Trophoblast cell (in vitro differentiated cells and primary cell): ENCODE data around the gene RRAGA.

ENCODE experiments used
- DNase-seq, 2 donors: peaks; one replicate each; pipeline ENCODE4 v3.0.0-alpha.2; 2016
- H2AFZ ChIP-seq: 2 replicates; pipeline ENCODE4 v1.6.1; 2013; ENCODE audit warnings: low read length, moderate library complexity, mild to moderate bottlenecking; ENCODE audit not compliant: insufficient read depth, poor library complexity
- H2AK5ac ChIP-seq: 2 replicates; pipeline ENCODE4 v1.6.1; 2013; ENCODE audit warnings: mild to moderate bottlenecking, low read length
- H2BK120ac ChIP-seq: 2 replicates; pipeline ENCODE4 v1.6.1; 2013; ENCODE audit warnings: low read length, mild to moderate bottlenecking, moderate library complexity; ENCODE audit not compliant: insufficient read depth, poor library complexity
- H2BK12ac ChIP-seq: 2 replicates; pipeline ENCODE4 v1.6.1; 2013; ENCODE audit warnings: mild to moderate bottlenecking, low read length, moderate library complexity
- H2BK5ac ChIP-seq: 2 replicates; pipeline ENCODE4 v1.6.1; 2013; ENCODE audit warnings: low read length, low read depth, moderate library complexity, mild to moderate bottlenecking; ENCODE audit not compliant: poor library complexity
- H3K14ac ChIP-seq: 2 replicates; pipeline ENCODE4 v1.6.1; 2013; ENCODE audit warnings: mild to moderate bottlenecking, low read length
- H3K18ac ChIP-seq: 2 replicates; pipeline ENCODE4 v1.6.1; 2013; ENCODE audit warnings: mild to moderate bottlenecking, low read length
- H3K23ac ChIP-seq: 2 replicates; pipeline ENCODE4 v1.6.1; 2013; ENCODE audit warnings: low read length
- H3K27ac ChIP-seq: 2 replicates; pipeline ENCODE4 v1.5.1; 2013; ENCODE audit warnings: low read depth, mild to moderate bottlenecking, inconsistent platforms, low read length, moderate library complexity
- H3K27me3 ChIP-seq: 2 replicates; pipeline ENCODE4 v1.6.1; 2013; ENCODE audit warnings: inconsistent platforms, mild to moderate bottlenecking, low read length, moderate library complexity; ENCODE audit not compliant: insufficient read depth
- H3K36me3 ChIP-seq, 2 experiments: 1 replicate in 1 of 2; 2 replicates in 1 of 2; pipeline ENCODE4 v1.6.1; 2013; ENCODE audit warnings: low read length in 2 of 2, mild to moderate bottlenecking in 2 of 2, moderate library complexity in 1 of 2; ENCODE audit not compliant: insufficient read depth in 2 of 2, control insufficient read depth in 1 of 2
- H3K4ac ChIP-seq: 2 replicates; pipeline ENCODE4 v1.6.1; 2013; ENCODE audit warnings: low read depth, mild to moderate bottlenecking, low read length, moderate library complexity
- H3K4me1 ChIP-seq, 2 experiments: 1 replicate in 1 of 2; 2 replicates in 1 of 2; pipeline ENCODE4 v1.6.1; 2013; ENCODE audit warnings: low read length in 2 of 2, mild to moderate bottlenecking in 2 of 2, moderate library complexity in 1 of 2; ENCODE audit not compliant: insufficient read depth in 2 of 2, control insufficient read depth in 1 of 2
- H3K4me2 ChIP-seq: 2 replicates; pipeline ENCODE4 v1.6.1; 2013; ENCODE audit warnings: inconsistent platforms, mild to moderate bottlenecking, low read length, moderate library complexity
- H3K4me3 ChIP-seq: 2 replicates; pipeline ENCODE4 v1.5.1; 2013; ENCODE audit warnings: mild to moderate bottlenecking, low read depth, low read length, inconsistent platforms
- H3K79me1 ChIP-seq: one replicate; pipeline ENCODE4 v1.6.1; 2013; ENCODE audit warnings: low read length
- H3K79me2 ChIP-seq: 2 replicates; pipeline ENCODE4 v1.6.1; 2013; ENCODE audit warnings: low read length, mild to moderate bottlenecking; ENCODE audit not compliant: control insufficient read depth, insufficient read depth, poor library complexity
- H3K9ac ChIP-seq: 2 replicates; pipeline ENCODE4 v1.6.1; 2013; ENCODE audit warnings: mild to moderate bottlenecking, low read length
- H3K9me3 ChIP-seq: 2 replicates; pipeline ENCODE4 v1.6.1; 2013; ENCODE audit warnings: low read depth, mild to moderate bottlenecking, control low read depth, inconsistent platforms, low read length; ENCODE audit not compliant: insufficient read depth
- H4K12ac ChIP-seq: 2 replicates; pipeline ENCODE4 v1.6.1; 2013; ENCODE audit warnings: low read depth, mild to moderate bottlenecking, low read length, moderate library complexity
- H4K8ac ChIP-seq: 2 replicates; pipeline ENCODE4 v1.6.1; 2013; ENCODE audit warnings: low read depth, mild to moderate bottlenecking, low read length, moderate library complexity
- H4K91ac ChIP-seq: one replicate; pipeline ENCODE4 v1.6.1; 2013; ENCODE audit warnings: low read depth, mild to moderate bottlenecking, low read length, moderate library complexity
- WGBS: extraction: QIAGEN DNeasy Blood & Tissue Kit; methylation state at CpG from one replicate; pipeline ENCODE4 v1.1.7; 2013; ENCODE audit warnings: missing lambda C conversion rate; ENCODE audit not compliant: insufficient read length, insufficient coverage; ENCODE audit errors: extremely low coverage; 5-methylcytosine and 5-hydroxymethylcytosine counted together

The RRAGA gene

GRCh38 chr9:19032406-19032805, 16.8 kb upstream of the RRAGA start:
- H2BK120ac ChIP-seq, result no peak overlapping the region
- no peak overlapping the region for H3K14ac ChIP-seq

DNA sequence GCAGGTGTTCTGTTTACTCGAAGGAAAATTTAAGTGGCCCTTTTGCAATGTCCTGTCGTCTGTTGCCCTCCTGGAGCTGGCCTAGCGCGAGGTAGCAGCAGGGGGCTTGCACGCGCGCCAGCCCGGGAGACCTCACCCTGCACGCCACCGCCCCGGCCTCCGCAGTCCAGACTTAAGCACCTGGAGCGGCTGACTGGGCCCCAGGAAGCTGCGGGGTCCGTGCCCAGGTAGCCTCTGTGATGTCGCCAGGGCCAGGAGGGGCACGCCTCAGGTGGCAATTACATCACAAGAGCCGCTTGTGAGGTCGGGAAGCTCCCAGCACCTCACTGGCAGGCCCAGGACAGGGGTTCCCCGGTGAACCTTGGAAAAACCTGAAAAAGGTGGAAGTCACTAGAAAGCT, 16.2 kb upstream of the RRAGA start, which contains the start of gene SAXO1:
Gene SAXO1 (minus strand): TSS at position 195 of the 400 bp plus-strand sequence. CDS start 301 bp downstream, outside the sequence.
- WGBS, result no CpG with 5 or more reads among the region's 20 CpGs
- no peak within 1 kb of the TSS for H4K12ac ChIP-seq

More at GRCh38 chr9:19032406-19032805, 16.8 kb upstream of the RRAGA start:
- Histone ChIP-seq H2AK5ac (no peak overlapping the region), H4K91ac (no peak overlapping the region), H3K23ac (no peak overlapping the region), H4K8ac (no peak overlapping the region), H3K79me1 (no peaks in the 10 kb centered on the region), H3K36me3 (no peaks in the 10 kb centered on the region), H3K4me3 (no peak overlapping the region), H4K12ac (no peak overlapping the region), H3K9me3 (peaks cover 4% of the 10 kb centered on the region), H3K4ac (no peak overlapping the region), H3K4me1 (no peaks in the 10 kb centered on the region), H2BK5ac (no peak overlapping the region), H3K18ac (no peak overlapping the region), H3K27ac (no peak overlapping the region), H3K27me3 (no peaks in the 10 kb centered on the region), H2BK12ac (no peak overlapping the region), H3K4me2 (no peak overlapping the region), H2AFZ (no peak overlapping the region), H3K9ac (no peak overlapping the region), H3K79me2 (no peaks in the 10 kb centered on the region)
- WGBS, result no CpG with 5 or more reads among the region's 14 CpGs
- DNase-seq, result no peak

GRCh38 chr9:19036611-19037010, 12.6 kb upstream of the RRAGA start:
- WGBS, result no CpG with 5 or more reads among the region's 5 CpGs

More for the DNA sequence above, 16.2 kb upstream of the RRAGA start, which contains the start of gene SAXO1:
- H3K9ac ChIP-seq, result no peak within 1 kb of the TSS
- no peak within 1 kb of the TSS for H3K14ac ChIP-seq
- no peaks in the 10 kb centered on the region for H3K79me2 ChIP-seq
- H2BK120ac ChIP-seq, result no peak within 1 kb of the TSS
- no peak within 1 kb of the TSS for H2BK12ac ChIP-seq
- no peak within 1 kb of the TSS for H4K8ac ChIP-seq
- H3K23ac ChIP-seq, result no peak within 1 kb of the TSS
- H3K79me1 ChIP-seq, result no peaks in the 10 kb centered on the region
- no peak within 1 kb of the TSS for H3K4ac ChIP-seq
- no peaks in the 10 kb centered on the region for H3K27me3 ChIP-seq
- no peak within 1 kb of the TSS for H3K27ac ChIP-seq
- no peak within 1 kb of the TSS for H2AFZ ChIP-seq
- no peaks in the 10 kb centered on the region for H3K4me1 ChIP-seq
- no peak within 1 kb of the TSS for H3K18ac ChIP-seq
- H4K91ac ChIP-seq, result no peak within 1 kb of the TSS
- H3K9me3 ChIP-seq, result peaks cover 2% of the 10 kb centered on the region
- no peak for DNase-seq
- H2BK5ac ChIP-seq, result no peak within 1 kb of the TSS
- no peaks in the 10 kb centered on the region for H3K36me3 ChIP-seq
- H2AK5ac ChIP-seq, result no peak within 1 kb of the TSS
- H3K4me3 ChIP-seq, result no peak within 1 kb of the TSS
- H3K4me2 ChIP-seq, result no peak within 1 kb of the TSS

GRCh38 chr9:19049917-19050636, 850 bp downstream of the RRAGA start:
- H3K4me2 ChIP-seq, result peak overlapping the region; percentile 95
- H3K79me2 ChIP-seq, result peaks cover 13% of the 10 kb centered on the region
- H3K4ac ChIP-seq, result peak overlapping the region; percentile 75
- no peak overlapping the region for H3K23ac ChIP-seq
- peak overlapping the region; percentile 97 for H3K14ac ChIP-seq
- H3K79me1 ChIP-seq, result peaks cover 10% of the 10 kb centered on the region
- peaks cover 5 to 13% of the 10 kb centered on the region in 2 experiments for H3K4me1 ChIP-seq
- H3K9ac ChIP-seq, result peak overlapping the region; percentile 74
- WGBS, result no CpG with 5 or more reads among the region's 33 CpGs
- H4K12ac ChIP-seq, result peak overlapping the region; percentile 90
- H3K27ac ChIP-seq, result peak overlapping the region; percentile 79
- H2BK12ac ChIP-seq, result no peak overlapping the region
- no peaks in the 10 kb centered on the region for H3K27me3 ChIP-seq
- peak overlapping the region; percentile 57 for H2AK5ac ChIP-seq
- peak overlapping the region; percentile 95 for H3K18ac ChIP-seq
- peak overlapping the region; percentile 91 for H2AFZ ChIP-seq
- H2BK5ac ChIP-seq, result no peak overlapping the region
- no peaks in the 10 kb centered on the region for H3K9me3 ChIP-seq
- H4K91ac ChIP-seq, result peak overlapping the region; percentile 93
- peak; percentile 5 to 31 for DNase-seq
- H2BK120ac ChIP-seq, result no peak overlapping the region
- H4K8ac ChIP-seq, result peak overlapping the region; percentile 96
- H3K36me3 ChIP-seq, result peaks cover 0 to 2% of the 10 kb centered on the region in 2 experiments
- H3K4me3 ChIP-seq, result peak overlapping the region; percentile 85

More at GRCh38 chr9:19036611-19037010, 12.6 kb upstream of the RRAGA start:
- H2AK5ac ChIP-seq, result no peak overlapping the region
- H2BK12ac ChIP-seq, result no peak overlapping the region
- no peaks in the 10 kb centered on the region for H3K79me2 ChIP-seq
- no peak overlapping the region for H3K18ac ChIP-seq
- no peaks in the 10 kb centered on the region for H3K79me1 ChIP-seq
- H2BK5ac ChIP-seq, result no peak overlapping the region
- H3K27ac ChIP-seq, result no peak overlapping the region
- H3K9me3 ChIP-seq, result peaks cover 2% of the 10 kb centered on the region
- no peak overlapping the region for H4K12ac ChIP-seq
- H3K4me3 ChIP-seq, result no peak overlapping the region
- H3K4ac ChIP-seq, result no peak overlapping the region
- no peak overlapping the region for H3K23ac ChIP-seq
- no peak overlapping the region for H3K4me2 ChIP-seq
- H3K27me3 ChIP-seq, result no peaks in the 10 kb centered on the region
- H3K14ac ChIP-seq, result no peak overlapping the region
- DNase-seq, result no peak
- H3K4me1 ChIP-seq, result no peaks in the 10 kb centered on the region
- no peaks in the 10 kb centered on the region for H3K36me3 ChIP-seq
- no peak overlapping the region for H2AFZ ChIP-seq
- H4K8ac ChIP-seq, result no peak overlapping the region
- H4K91ac ChIP-seq, result no peak overlapping the region
- no peak overlapping the region for H3K9ac ChIP-seq
- H2BK120ac ChIP-seq, result no peak overlapping the region
